ENCODE data around the gene ZNF394. TPM values are rescaled to one million over a fixed set of nuclear protein-coding genes. Genes with fewer than 3 reads are reported as not detected.

The ZNF394 gene
- total and polyA plus RNA-seq, 9 of the 15 experiments (the other 6 are each of a cell fraction or from before 2014, with no cell fraction given), result 2.9 to 32.2 (median 24.2) TPM

DNA sequence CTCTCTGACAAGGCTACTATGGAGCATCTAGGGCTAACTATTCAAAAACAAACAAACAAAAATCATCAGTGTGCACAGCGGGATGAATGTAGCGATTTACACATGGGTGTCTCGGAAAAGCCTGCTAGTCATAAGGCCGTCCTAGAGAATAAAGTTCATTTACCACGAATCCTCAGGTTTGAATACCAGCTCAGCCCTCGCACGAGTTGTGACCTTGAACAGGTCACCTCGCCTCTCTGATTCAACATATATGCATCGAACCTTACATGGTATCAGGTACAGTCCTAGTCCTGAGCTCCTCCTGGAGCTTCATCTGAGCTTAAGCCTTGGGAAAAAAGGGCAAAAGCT, 34.7 kb downstream of the ZNF394 start:
- CTCF ChIA-PET (ENCODE audit: low intra/inter-chr PET ratio), result no interaction called here
- FAIRE-seq, result peak; percentile 48

DNA sequence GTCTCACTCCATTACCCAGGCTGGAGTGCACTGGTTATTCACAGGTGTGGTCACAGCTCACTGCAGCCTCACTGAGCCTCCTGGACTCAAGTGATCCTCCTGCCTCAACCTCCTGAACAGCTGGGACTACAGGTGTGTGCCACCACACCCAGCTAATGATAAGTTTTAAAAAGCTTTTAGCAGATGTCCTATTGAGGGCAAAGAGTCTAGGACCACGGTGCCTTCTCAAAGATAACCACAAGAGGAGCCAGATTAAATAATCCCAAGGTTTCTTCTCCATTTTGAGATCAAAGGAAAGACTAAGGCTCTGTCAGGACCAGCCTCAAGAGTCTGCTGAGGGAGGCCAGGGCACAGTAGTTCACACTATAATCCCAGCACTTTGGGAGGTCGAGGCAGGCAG, 38.9 kb downstream of the ZNF394 start:
- POLR2A ChIA-PET, result interaction anchor here (0.6 to 1.5 kb wide), 3 partner anchors 52 to 777 kb away, joined by 3 to 6 read pairs (median 3); partner anchors contain the start of genes BUD31 and PDAP1
- DNase-seq (ENCODE audit: extremely low read depth in 1 of 4, low spot score in 3 of 4) (no peak), ATAC-seq (no peak), FAIRE-seq (no peak)
- WGBS (ENCODE audit: insufficient coverage, low coverage, missing lambda C conversion rate), result 73% methylated on average over 2 of the region's 2 CpGs
- Histone ChIP-seq H3K4me1 (replicated peaks in 1 of 2; ENCODE audit: control insufficient read depth in 2 of 2, insufficient read depth in 2 of 2, low read length in 2 of 2) (peaks cover 13 to 34% of the 10 kb centered on the region in 2 experiments; a peak in 4 of 5 replicates), H4K20me1 (replicated peaks; ENCODE audit: control insufficient read depth, insufficient read depth, low read length) (peaks cover 58% of the 10 kb centered on the region), H3K27me3 (ENCODE audit: control insufficient read depth in 2 of 2, insufficient read depth in 2 of 2, low read length in 2 of 2) (no peaks in the 10 kb centered on the region), H3K9ac (ENCODE audit: insufficient read depth in 1 of 2, low read depth in 2 of 2, low read length in 2 of 2) (peak overlapping the region in 1 of 2 experiments; percentile 33; a peak in 1 of 4 replicates), H3K27ac (ENCODE audit: extremely low read depth, low read depth, low read length) (no peak overlapping the region), H3K36me3 (ENCODE audit: control insufficient read depth, insufficient read depth, low read length) (peaks cover 88% of the 10 kb centered on the region), H3K9me3 (replicated peaks; ENCODE audit: control insufficient read depth, insufficient read depth, low read depth, low read length) (no peaks in the 10 kb centered on the region), H3K79me2 (ENCODE audit: control insufficient read depth, insufficient read depth, low read length) (peaks cover 93% of the 10 kb centered on the region), H2AFZ (ENCODE audit: low read depth, low read length) (no peak overlapping the region), H3K4me3 (no peak overlapping the region), H3K4me2 (ENCODE audit: insufficient read depth, low read length) (no peak overlapping the region), H3K9me1 (ENCODE audit: control insufficient read depth, insufficient read depth, low read length) (no peaks in the 10 kb centered on the region)
- intact Hi-C loops (cut with micrococcal nuclease) (no loop called here), in situ Hi-C loops (cut with MboI) (no loop called here)
- CTCF ChIA-PET (ENCODE audit: low intra/inter-chr PET ratio), result no interaction called here
- BruUV-seq (replicated peaks), result no TSS peak
- TF ChIP-seq, protein P1, sequence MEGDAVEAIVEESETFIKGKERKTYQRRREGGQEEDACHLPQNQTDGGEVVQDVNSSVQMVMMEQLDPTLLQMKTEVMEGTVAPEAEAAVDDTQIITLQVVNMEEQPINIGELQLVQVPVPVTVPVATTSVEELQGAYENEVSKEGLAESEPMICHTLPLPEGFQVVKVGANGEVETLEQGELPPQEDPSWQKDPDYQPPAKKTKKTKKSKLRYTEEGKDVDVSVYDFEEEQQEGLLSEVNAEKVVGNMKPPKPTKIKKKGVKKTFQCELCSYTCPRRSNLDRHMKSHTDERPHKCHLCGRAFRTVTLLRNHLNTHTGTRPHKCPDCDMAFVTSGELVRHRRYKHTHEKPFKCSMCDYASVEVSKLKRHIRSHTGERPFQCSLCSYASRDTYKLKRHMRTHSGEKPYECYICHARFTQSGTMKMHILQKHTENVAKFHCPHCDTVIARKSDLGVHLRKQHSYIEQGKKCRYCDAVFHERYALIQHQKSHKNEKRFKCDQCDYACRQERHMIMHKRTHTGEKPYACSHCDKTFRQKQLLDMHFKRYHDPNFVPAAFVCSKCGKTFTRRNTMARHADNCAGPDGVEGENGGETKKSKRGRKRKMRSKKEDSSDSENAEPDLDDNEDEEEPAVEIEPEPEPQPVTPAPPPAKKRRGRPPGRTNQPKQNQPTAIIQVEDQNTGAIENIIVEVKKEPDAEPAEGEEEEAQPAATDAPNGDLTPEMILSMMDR (IDR thresholded peaks at IDR 0.05 in 2 of 3, conservative IDR thresholded peaks at IDR 0.05 in 1 of 3; ENCODE audit: insufficient read depth in 2 of 3, low read depth in 1 of 3, low read length in 3 of 3), result peak in 1 of 3 experiments; percentile 17; a peak in 1 of 6 replicates
- 0 out of 2 replicates have a peak, but pooled peaks have one; percentile 13 for TF ChIP-seq CBFB (CRISPR knock-in tag; IDR thresholded peaks at IDR 0.05)
- TF ChIP-seq SPI1 (IDR thresholded peaks at IDR 0.05; ENCODE audit: borderline replicate concordance, low read depth, low read length), result no peak
- no peak for TF ChIP-seq PCBP1 (IDR thresholded peaks at IDR 0.05; ENCODE audit: low read depth, low read length, poor library complexity, severe bottlenecking)

More for the DNA sequence above, 34.7 kb downstream of the ZNF394 start:
- Histone ChIP-seq H4K20me1 (replicated peaks; ENCODE audit: control insufficient read depth, insufficient read depth, low read length) (peaks cover 22% of the 10 kb centered on the region), H3K9me1 (ENCODE audit: control insufficient read depth, insufficient read depth, low read length) (no peaks in the 10 kb centered on the region), H3K36me3 (ENCODE audit: control insufficient read depth, insufficient read depth, low read length) (peaks cover 47% of the 10 kb centered on the region), H2AFZ (ENCODE audit: low read depth, low read length) (peak overlapping the region; percentile 98), H3K4me3 (peak overlapping the region; percentile 83), H3K4me1 (replicated peaks in 1 of 2; ENCODE audit: control insufficient read depth in 2 of 2, insufficient read depth in 2 of 2, low read length in 2 of 2) (peaks cover 13 to 36% of the 10 kb centered on the region in 2 experiments; a peak in 4 of 5 replicates), H3K27me3 (ENCODE audit: control insufficient read depth in 2 of 2, insufficient read depth in 2 of 2, low read length in 2 of 2) (no peaks in the 10 kb centered on the region), H3K9me3 (replicated peaks; ENCODE audit: control insufficient read depth, insufficient read depth, low read depth, low read length) (no peaks in the 10 kb centered on the region), H3K79me2 (ENCODE audit: control insufficient read depth, insufficient read depth, low read length) (peaks cover 60% of the 10 kb centered on the region), H3K9ac (ENCODE audit: insufficient read depth in 1 of 2, low read depth in 2 of 2, low read length in 2 of 2) (peak overlapping the region; percentile 99), H3K4me2 (ENCODE audit: insufficient read depth, low read length) (peak overlapping the region; percentile 99), H3K27ac (ENCODE audit: extremely low read depth, low read depth, low read length) (peak overlapping the region; percentile 94)
- in situ Hi-C loops (cut with MboI) (no loop called here), intact Hi-C loops (cut with micrococcal nuclease) (no loop called here)
- WGBS (ENCODE audit: insufficient coverage, low coverage, missing lambda C conversion rate), result under 1% methylated on average over 9 of the region's 9 CpGs
- TSS peak; percentile 66 for BruUV-seq (replicated peaks)
- DNase-seq (ENCODE audit: extremely low read depth in 1 of 4, low spot score in 3 of 4) (peak in 1 of 4 experiments; percentile 34), ATAC-seq (peak; percentile 38)
- TF ChIP-seq ZNF134 (CRISPR knock-in tag; conservative IDR thresholded peaks at IDR 0.05) (no peak), FOXJ2 (tag; IDR thresholded peaks at IDR 0.05) (0 out of 2 replicates have a peak, but pooled peaks have one; percentile 25), NBN (IDR thresholded peaks at IDR 0.05; ENCODE audit: low read depth) (no peak), EZH2 (IDR thresholded peaks at IDR 0.05; ENCODE audit: borderline replicate concordance, low read depth, low read length) (no peak)
- POLR2A ChIA-PET, result interaction anchor here (0.5 to 3.9 kb wide), 10 partner anchors 9 to 57 kb away, joined by 3 to 28 read pairs (median 4); partner anchors contain the start of gene BUD31

Data from K562 (cell line).